ENCODE data around the gene RAB31.

Gene RAB31

DNA sequence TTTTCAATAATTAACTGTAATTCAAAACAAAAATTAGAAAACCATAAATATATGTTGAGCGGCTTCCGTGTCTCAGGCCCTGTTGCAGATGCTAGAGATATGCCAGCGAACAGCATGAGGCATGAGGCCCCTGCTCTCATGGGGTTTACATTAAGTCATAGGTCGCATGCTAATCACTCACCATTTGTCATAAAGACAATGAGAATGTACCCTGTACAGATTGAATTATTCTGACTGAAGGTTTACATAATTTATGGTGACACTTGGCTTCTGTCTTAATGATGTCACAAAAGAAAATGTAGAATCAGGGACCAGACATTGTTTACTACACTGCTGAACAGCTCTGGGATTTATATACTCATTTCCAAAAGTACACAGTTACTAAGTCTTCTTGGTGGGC is 199.8 kb downstream of the RAB31 start:
- TF ChIP-seq, protein P1, sequence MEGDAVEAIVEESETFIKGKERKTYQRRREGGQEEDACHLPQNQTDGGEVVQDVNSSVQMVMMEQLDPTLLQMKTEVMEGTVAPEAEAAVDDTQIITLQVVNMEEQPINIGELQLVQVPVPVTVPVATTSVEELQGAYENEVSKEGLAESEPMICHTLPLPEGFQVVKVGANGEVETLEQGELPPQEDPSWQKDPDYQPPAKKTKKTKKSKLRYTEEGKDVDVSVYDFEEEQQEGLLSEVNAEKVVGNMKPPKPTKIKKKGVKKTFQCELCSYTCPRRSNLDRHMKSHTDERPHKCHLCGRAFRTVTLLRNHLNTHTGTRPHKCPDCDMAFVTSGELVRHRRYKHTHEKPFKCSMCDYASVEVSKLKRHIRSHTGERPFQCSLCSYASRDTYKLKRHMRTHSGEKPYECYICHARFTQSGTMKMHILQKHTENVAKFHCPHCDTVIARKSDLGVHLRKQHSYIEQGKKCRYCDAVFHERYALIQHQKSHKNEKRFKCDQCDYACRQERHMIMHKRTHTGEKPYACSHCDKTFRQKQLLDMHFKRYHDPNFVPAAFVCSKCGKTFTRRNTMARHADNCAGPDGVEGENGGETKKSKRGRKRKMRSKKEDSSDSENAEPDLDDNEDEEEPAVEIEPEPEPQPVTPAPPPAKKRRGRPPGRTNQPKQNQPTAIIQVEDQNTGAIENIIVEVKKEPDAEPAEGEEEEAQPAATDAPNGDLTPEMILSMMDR (IDR thresholded peaks at IDR 0.05; ENCODE audit: control extremely low read depth, extremely low read depth, low read depth, missing control alignments) = no peak
- no peak for DNase-seq (ENCODE audit: extremely low spot score)
- CTCF ChIA-PET = interaction anchor here (1.0 kb wide), 1 partner anchor 14 kb away, joined by 3 read pairs; no protein-coding TSS in a partner anchor
- POLR2A ChIA-PET = no interaction called here

DNA sequence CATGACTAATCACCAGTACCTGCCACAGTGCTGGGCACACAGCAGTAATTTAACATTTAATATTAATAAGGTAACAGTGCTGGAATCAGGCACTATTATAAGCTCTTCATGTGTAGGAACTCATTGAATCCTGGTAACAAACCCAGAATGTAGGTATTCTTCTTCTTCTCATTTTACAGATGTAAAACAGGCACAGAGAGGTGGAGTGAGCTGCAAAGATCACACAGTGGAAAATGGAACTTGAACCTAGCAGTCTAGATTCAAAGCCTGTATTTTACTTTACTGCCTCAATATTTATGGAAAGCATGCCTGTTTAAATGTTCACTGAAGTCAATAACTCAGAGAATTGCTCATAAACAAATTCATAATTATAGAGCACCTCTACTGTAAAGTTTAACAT is 202.0 kb downstream of the RAB31 start:
- TF ChIP-seq, protein P1 (IDR thresholded peaks at IDR 0.05; ENCODE audit: control extremely low read depth, extremely low read depth, low read depth, missing control alignments) = no peak
- no peak for DNase-seq (ENCODE audit: extremely low spot score)
- ChIA-PET POLR2A (no interaction called here), CTCF (no interaction called here)

DNA sequence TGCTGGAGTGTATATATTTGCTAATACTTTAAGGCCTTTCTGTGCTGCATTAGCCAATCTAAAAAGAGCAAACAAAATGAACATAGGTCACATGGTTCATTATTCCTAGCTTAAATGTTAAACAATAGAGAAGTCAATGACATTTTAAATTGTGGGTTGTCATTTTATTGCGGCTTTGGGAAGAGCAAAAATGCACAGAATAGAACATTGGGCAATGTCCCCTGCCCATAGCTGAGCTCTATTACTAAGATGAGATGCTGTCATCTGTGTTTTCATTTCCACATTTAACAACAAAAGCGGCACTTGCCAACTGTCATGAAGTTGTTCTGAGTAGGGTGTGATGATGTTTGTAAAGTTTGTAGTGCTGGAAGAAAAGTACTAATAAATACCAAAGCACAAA is 202.6 kb downstream of the RAB31 start:
- DNase-seq (ENCODE audit: extremely low spot score) = no peak
- POLR2A ChIA-PET = no interaction called here
- TF ChIP-seq, protein P1 (IDR thresholded peaks at IDR 0.05; ENCODE audit: control extremely low read depth, extremely low read depth, low read depth, missing control alignments) = no peak
- CTCF ChIA-PET = no interaction called here

DNA sequence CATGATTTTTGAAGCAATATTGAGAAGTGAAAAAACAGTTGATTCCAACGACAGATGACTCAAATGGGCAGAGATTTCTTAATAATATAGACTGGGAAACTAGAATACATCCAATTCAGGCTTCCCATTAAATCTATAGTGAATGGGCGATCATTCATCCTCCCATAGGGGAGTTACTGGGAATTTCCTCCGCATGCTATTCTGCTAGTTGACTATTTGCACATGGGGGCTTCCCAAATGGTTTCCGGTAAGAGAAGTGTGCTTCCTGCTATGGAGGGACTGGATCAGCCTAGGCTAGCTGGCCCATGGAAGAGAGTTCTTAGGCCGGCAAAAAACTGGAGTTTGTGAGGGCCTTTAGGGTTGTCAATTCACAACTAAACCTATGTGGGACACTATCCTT is 203.1 kb downstream of the RAB31 start:
- DNase-seq (ENCODE audit: extremely low spot score) = no peak
- TF ChIP-seq, protein P1 (IDR thresholded peaks at IDR 0.05; ENCODE audit: control extremely low read depth, extremely low read depth, low read depth, missing control alignments) = no peak
- ChIA-PET POLR2A (no interaction called here), CTCF (no interaction called here)
